K562 (cell line): ENCODE data around the gene PPCDC. TPM values are rescaled to one million over a fixed set of nuclear protein-coding genes. Genes with fewer than 3 reads are reported as not detected.
A peak's percentile ranks its signal among the peaks of the same experiment; 100 is the strongest.

Experiments
- ATAC-seq: fragments of 200-7000 bp; cut with Tn5 transposase; 3 replicates; pipeline ENCODE4 v1.9.1; 2020; ENCODE audit warnings: moderate library complexity
- BruUV-seq: library from RNA; stranded (reverse); fragments of 400-500 nt; replicated peaks from 2 replicates; lab custom pipeline; 2021; lab: Mats Ljungman, UMichigan
- CTCF ChIA-PET: fragments of 300-600 bp; formaldehyde crosslinking; extraction: SDS; loops from one replicate; lab custom pipeline; 2021; ENCODE audit warnings: low intra/inter-chr PET ratio; lab: Yijun Ruan, JAX
- POLR2A ChIA-PET: fragments of 300-600, 350-650 bp; sonication (Branson Sonifier 250); formaldehyde crosslinking; extraction: SDS; loops from one replicate; lab custom pipeline; 2021; ENCODE audit warnings: antibody characterized with exemption, inconsistent platforms; lab: Yijun Ruan, JAX
- DNase-seq, 4 experiments: peaks; one replicate each; pipeline versions ENCODE4 v3.0.0 to v3.0.0-alpha.2; 2011 to 2018; ENCODE audit warnings: low spot score in 3 of 4, mixed read lengths in 3 of 4; ENCODE audit errors: extremely low read depth in 1 of 4
- FAIRE-seq: peaks from 2 replicates; lab custom pipeline; 2011; peaks lifted over from hg19 to GRCh38; lab: Jason Lieb, UNC
- H2AFZ ChIP-seq: 2 replicates; pipeline ENCODE4 v1.6.0; 2011; ENCODE audit warnings: low read depth, low read length, control low read depth, inconsistent platforms
- H3K27ac ChIP-seq: fragments of 200-600 bp; 3 replicates; pipeline ENCODE4 v1.8.0; 2011; ENCODE audit warnings: low read depth, mild to moderate bottlenecking, control low read depth, inconsistent platforms, low read length, moderate library complexity, mixed read lengths; ENCODE audit errors: extremely low read depth
- H3K27me3 ChIP-seq, 2 experiments: fragments of 300-600 bp in 1 of 2; 2 replicates in 1 of 2; 3 replicates in 1 of 2; pipeline versions ENCODE4 v1.6.0 to v1.8.0; 2011; ENCODE audit warnings: inconsistent platforms in 2 of 2, low read length in 2 of 2, mild to moderate bottlenecking in 1 of 2, mixed read lengths in 1 of 2, moderate library complexity in 1 of 2; ENCODE audit not compliant: control insufficient read depth in 2 of 2, insufficient read depth in 2 of 2
- H3K36me3 ChIP-seq: fragments of 300-600 bp; 3 replicates; pipeline ENCODE4 v1.8.0; 2011; ENCODE audit warnings: mild to moderate bottlenecking, low read length, inconsistent platforms; ENCODE audit not compliant: control insufficient read depth, insufficient read depth
- H3K4me1 ChIP-seq, 2 experiments: fragments of 200-600 bp in 1 of 2; replicated peaks in 1 of 2; 2 replicates in 1 of 2; 3 replicates in 1 of 2; pipeline versions ENCODE4 v1.5.1 to v1.8.0; 2011; ENCODE audit warnings: inconsistent platforms in 2 of 2, low read length in 2 of 2, mild to moderate bottlenecking in 1 of 2, mixed read lengths in 1 of 2, moderate library complexity in 1 of 2; ENCODE audit not compliant: control insufficient read depth in 2 of 2, insufficient read depth in 2 of 2
- H3K4me2 ChIP-seq: 2 replicates; pipeline ENCODE4 v1.6.1; 2011; ENCODE audit warnings: low read length, control low read depth, inconsistent platforms, mixed read lengths; ENCODE audit not compliant: insufficient read depth
- H3K4me3 ChIP-seq: fragments of 200-600 bp; sonication (generic), shearing (Covaris generic); 2 replicates; pipeline ENCODE4 v1.5.1; 2016; ENCODE audit warnings: control low read depth, inconsistent platforms
- H3K79me2 ChIP-seq: fragments of 200-600 bp; 3 replicates; pipeline ENCODE4 v1.8.0; 2011; ENCODE audit warnings: low read length, inconsistent platforms; ENCODE audit not compliant: control insufficient read depth, insufficient read depth
- H3K9ac ChIP-seq, 2 experiments: 2 replicates each; pipeline versions ENCODE4 v1.6.0 to v1.6.1; 2011; ENCODE audit warnings: low read depth in 2 of 2, low read length in 2 of 2, control low read depth in 1 of 2, inconsistent platforms in 1 of 2, mild to moderate bottlenecking in 1 of 2, mixed read lengths in 1 of 2; ENCODE audit not compliant: insufficient read depth in 1 of 2
- H3K9me1 ChIP-seq: one replicate; pipeline ENCODE4 v1.6.0; 2011; ENCODE audit warnings: inconsistent platforms, mild to moderate bottlenecking, low read length, moderate library complexity; ENCODE audit not compliant: control insufficient read depth, insufficient read depth
- H3K9me3 ChIP-seq: replicated peaks from 2 replicates; pipeline ENCODE4 v1.5.1; 2011; ENCODE audit warnings: low read depth, low read length, inconsistent platforms; ENCODE audit not compliant: control insufficient read depth, insufficient read depth
- H4K20me1 ChIP-seq: replicated peaks from 2 replicates; pipeline ENCODE4 v1.6.1; 2011; ENCODE audit warnings: low read length, inconsistent platforms, mixed read lengths; ENCODE audit not compliant: control insufficient read depth, insufficient read depth
- ELK3 ChIP-seq: fragments of 450-650 bp; formaldehyde crosslinking; IDR thresholded peaks from 2 replicates; pipeline ENCODE4 v1.4.0; 2020; ENCODE audit warnings: mild to moderate bottlenecking
- ESRRA ChIP-seq: fragments of 450-650 bp; IDR thresholded peaks from 2 replicates; pipeline ENCODE4 v1.6.1; 2014; ENCODE audit warnings: low read depth, mild to moderate bottlenecking, moderate library complexity, borderline replicate concordance
- FIP1L1 ChIP-seq: fragments of 200-400 bp; formaldehyde crosslinking; IDR thresholded peaks from 2 replicates; pipeline ENCODE4 v1.6.1; 2018; ENCODE audit warnings: mild to moderate bottlenecking, low read depth, low read length; ENCODE audit not compliant: poor library complexity, severe bottlenecking
- GTF2E2 ChIP-seq: fragments of 200-800 bp; sonication (Bioruptor generic); IDR thresholded peaks from 2 replicates; pipeline ENCODE4 v1.6.1; 2016; ENCODE audit warnings: missing genetic modification characterization, missing compliant biosample characterization
- GTF2F1 ChIP-seq: IDR thresholded peaks from 2 replicates; pipeline ENCODE4 v1.6.1; 2011; ENCODE audit warnings: low read depth, low read length, improper control_type of control experiment
- KLF10 ChIP-seq: fragments of 250-450 bp; sonication (Bioruptor Pico); IDR thresholded peaks from 2 replicates; pipeline ENCODE4 v1.6.1; 2021; ENCODE audit warnings: matching md5 sums
- MIER1 ChIP-seq: fragments of 450-650 bp; IDR thresholded peaks from 2 replicates; pipeline ENCODE4 v1.6.1; 2016; ENCODE audit warnings: antibody characterized with exemption, mild to moderate bottlenecking, low read depth
- NCOA4 ChIP-seq: fragments of 450-650 bp; IDR thresholded peaks from 2 replicates; pipeline ENCODE4 v1.6.1; 2018; ENCODE audit warnings: mild to moderate bottlenecking; ENCODE audit not compliant: partially characterized antibody
- NR2C1 ChIP-seq, 2 experiments: fragments of 450-650 bp; IDR thresholded peaks; 2 replicates each; pipeline ENCODE4 v1.6.1; 2017; ENCODE audit warnings: mild to moderate bottlenecking in 2 of 2, antibody characterized with exemption in 1 of 2, inconsistent platforms in 1 of 2, missing compliant biosample characterization in 1 of 2, missing genetic modification characterization in 1 of 2
- NR3C1 ChIP-seq: sonication (generic); formaldehyde crosslinking; IDR thresholded peaks from 2 replicates; pipeline ENCODE4 v1.8.1; 2022; ENCODE audit warnings: missing genetic modification reagents
- SAFB2 ChIP-seq: fragments of 200-400 bp; formaldehyde crosslinking; IDR thresholded peaks from 2 replicates; pipeline ENCODE4 v1.6.1; 2018; ENCODE audit warnings: borderline replicate concordance, low read length, low read depth, moderate library complexity; ENCODE audit not compliant: severe bottlenecking
- ZC3H8 ChIP-seq: fragments of 450-650 bp; IDR thresholded peaks from 2 replicates; pipeline ENCODE4 v1.6.1; 2017
- ZNF134 ChIP-seq: fragments of 250-450 bp; sonication (Bioruptor Pico); conservative IDR thresholded peaks from 2 replicates; pipeline ENCODE4 v1.4.0; 2020
- ZNF431 ChIP-seq: sonication (generic); formaldehyde crosslinking; IDR thresholded peaks from 2 replicates; pipeline ENCODE4 v1.8.0; 2022; ENCODE audit warnings: mild to moderate bottlenecking, missing genetic modification reagents
- ZNF57 ChIP-seq: fragments of 450-650 bp; formaldehyde crosslinking; IDR thresholded peaks from 2 replicates; pipeline ENCODE4 v1.4.0; 2020; ENCODE audit warnings: mild to moderate bottlenecking, moderate library complexity
- WGBS: fragments of 100-300 bp; shearing (Covaris generic); methylation state at CpG from one replicate; pipeline ENCODE4 v1.1.6; 2016; ENCODE audit warnings: low coverage, mixed read lengths; ENCODE audit not compliant: insufficient coverage; ENCODE audit errors: missing lambda C conversion rate; 5-methylcytosine and 5-hydroxymethylcytosine counted together
- in situ Hi-C: fragments of 300-500 bp; cut with MboI; formaldehyde crosslinking; loops from 4 replicates; pipeline ENCODE4 v1.15.0; 2018; ENCODE audit warnings: inconsistent platforms, mixed read lengths
- intact Hi-C: fragments of 100-400 bp; cut with micrococcal nuclease; formaldehyde crosslinking; loops from 2 replicates; pipeline ENCODE4 v1.14.2; 2022
- polyA plus RNA-seq, 8 experiments: library from polyadenylated mRNA; depleted of rRNA in 4 of 8; stranded (reverse) in 5 of 8; unstranded in 3 of 8; fragments of >200 nt; fragmentation: Nextera tagmentation in 2 of 8; fragmentation: Illumina TruSeq in 1 of 8; extraction: Ambion mirVana in 2 of 8; extraction: Trizol in 1 of 8; gene quantifications; 2 replicates each; pipeline versions ENCODE4 v1.2.1 to v1.2.3, GENCODE V29; 2011 to 2014; ENCODE audit warnings: inconsistent platforms in 1 of 8, missing spikeins in 1 of 8
- total RNA-seq, 7 experiments: library from RNA; depleted of rRNA in 6 of 7; stranded (reverse); fragments of >200 nt in 6 of 7; fragmentation: Illumina TruSeq in 2 of 7; extraction: Trizol in 2 of 7; gene quantifications; 2 replicates each; pipeline versions ENCODE4 v1.2.1 to v1.2.3, GENCODE V29; 2011 to 2021; ENCODE audit warnings: low replicate concordance in 1 of 7
- TF ChIP-seq, protein P1 (sequence below): sonication (generic); formaldehyde crosslinking; IDR thresholded peaks from 2 replicates; pipeline ENCODE4 v1.8.1; 2022; ENCODE audit warnings: missing genetic modification reagents
- TF ChIP-seq, protein P2 (sequence below), 2 experiments: fragments of 150-350 bp in 1 of 2; IDR thresholded peaks; 2 replicates each; pipeline ENCODE4 v1.6.1; 2012 to 2016; ENCODE audit warnings: low read depth in 2 of 2, low read length in 2 of 2, mild to moderate bottlenecking in 1 of 2, moderate library complexity in 1 of 2

PPCDC gene
- total and polyA plus RNA-seq, 9 of the 15 experiments (the other 6 are each of a cell fraction or from before 2014, with no cell fraction given), result 10.9 to 53.6 (median 16.7) TPM

GRCh38 chr15:75036212-75036616 is 12.8 kb downstream of the PPCDC start (continued):
- TF ChIP-seq NR2C1 (IDR thresholded peaks at IDR 0.05) (peak; percentile 63; the same call in 1 of the 2 replicates), NR2C1 (tag; IDR thresholded peaks at IDR 0.05) (peak; percentile 78), ESRRA (peak; percentile 96)
- TF ChIP-seq, all 486 proteins: peak for 9

DNA sequence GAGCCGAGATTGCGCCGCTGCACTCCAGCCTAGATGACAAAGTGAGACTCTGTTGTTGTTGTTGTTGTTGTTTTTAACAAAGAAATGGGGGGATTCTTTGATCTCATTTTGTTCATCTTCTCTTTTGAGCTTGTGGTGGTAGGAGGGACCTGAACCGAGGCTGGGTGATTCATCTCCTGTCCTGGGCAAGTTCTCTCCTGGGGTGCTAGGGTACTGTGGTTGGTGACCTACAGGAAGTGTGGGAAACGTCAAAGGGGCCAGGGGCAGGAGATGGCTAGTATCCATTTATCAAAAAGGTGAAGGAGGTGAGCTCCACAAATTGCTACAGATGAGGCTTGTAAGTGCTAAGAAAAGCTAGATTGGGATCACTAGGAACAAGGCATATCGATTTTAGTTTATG is 14.3 kb downstream of the PPCDC start:
- Histone ChIP-seq H3K27ac (no peak overlapping the region), H3K9ac (no peak overlapping the region), H3K36me3 (no peaks in the 10 kb centered on the region), H3K4me1 (peaks cover 24 to 28% of the 10 kb centered on the region in 2 experiments), H2AFZ (no peak overlapping the region), H3K4me2 (no peak overlapping the region), H3K4me3 (no peak overlapping the region), H3K9me1 (no peaks in the 10 kb centered on the region), H4K20me1 (no peaks in the 10 kb centered on the region), H3K27me3 (no peaks in the 10 kb centered on the region), H3K9me3 (no peaks in the 10 kb centered on the region), H3K79me2 (no peaks in the 10 kb centered on the region)
- CTCF ChIA-PET, result no interaction called here
- intact Hi-C loops, result no loop called here
- DNase-seq, result no peak
- no peak for ATAC-seq
- BruUV-seq, result no TSS peak
- no peak for TF ChIP-seq ZC3H8
- TF ChIP-seq FIP1L1, result no peak
- no peak for TF ChIP-seq SAFB2
- TF ChIP-seq ELK3 (CRISPR knock-in tag), result no peak
- TF ChIP-seq, protein P1, sequence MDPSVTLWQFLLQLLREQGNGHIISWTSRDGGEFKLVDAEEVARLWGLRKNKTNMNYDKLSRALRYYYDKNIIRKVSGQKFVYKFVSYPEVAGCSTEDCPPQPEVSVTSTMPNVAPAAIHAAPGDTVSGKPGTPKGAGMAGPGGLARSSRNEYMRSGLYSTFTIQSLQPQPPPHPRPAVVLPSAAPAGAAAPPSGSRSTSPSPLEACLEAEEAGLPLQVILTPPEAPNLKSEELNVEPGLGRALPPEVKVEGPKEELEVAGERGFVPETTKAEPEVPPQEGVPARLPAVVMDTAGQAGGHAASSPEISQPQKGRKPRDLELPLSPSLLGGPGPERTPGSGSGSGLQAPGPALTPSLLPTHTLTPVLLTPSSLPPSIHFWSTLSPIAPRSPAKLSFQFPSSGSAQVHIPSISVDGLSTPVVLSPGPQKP (CRISPR knock-in tag), result no peak
- no peak for TF ChIP-seq ZNF134
- TF ChIP-seq, protein P2, sequence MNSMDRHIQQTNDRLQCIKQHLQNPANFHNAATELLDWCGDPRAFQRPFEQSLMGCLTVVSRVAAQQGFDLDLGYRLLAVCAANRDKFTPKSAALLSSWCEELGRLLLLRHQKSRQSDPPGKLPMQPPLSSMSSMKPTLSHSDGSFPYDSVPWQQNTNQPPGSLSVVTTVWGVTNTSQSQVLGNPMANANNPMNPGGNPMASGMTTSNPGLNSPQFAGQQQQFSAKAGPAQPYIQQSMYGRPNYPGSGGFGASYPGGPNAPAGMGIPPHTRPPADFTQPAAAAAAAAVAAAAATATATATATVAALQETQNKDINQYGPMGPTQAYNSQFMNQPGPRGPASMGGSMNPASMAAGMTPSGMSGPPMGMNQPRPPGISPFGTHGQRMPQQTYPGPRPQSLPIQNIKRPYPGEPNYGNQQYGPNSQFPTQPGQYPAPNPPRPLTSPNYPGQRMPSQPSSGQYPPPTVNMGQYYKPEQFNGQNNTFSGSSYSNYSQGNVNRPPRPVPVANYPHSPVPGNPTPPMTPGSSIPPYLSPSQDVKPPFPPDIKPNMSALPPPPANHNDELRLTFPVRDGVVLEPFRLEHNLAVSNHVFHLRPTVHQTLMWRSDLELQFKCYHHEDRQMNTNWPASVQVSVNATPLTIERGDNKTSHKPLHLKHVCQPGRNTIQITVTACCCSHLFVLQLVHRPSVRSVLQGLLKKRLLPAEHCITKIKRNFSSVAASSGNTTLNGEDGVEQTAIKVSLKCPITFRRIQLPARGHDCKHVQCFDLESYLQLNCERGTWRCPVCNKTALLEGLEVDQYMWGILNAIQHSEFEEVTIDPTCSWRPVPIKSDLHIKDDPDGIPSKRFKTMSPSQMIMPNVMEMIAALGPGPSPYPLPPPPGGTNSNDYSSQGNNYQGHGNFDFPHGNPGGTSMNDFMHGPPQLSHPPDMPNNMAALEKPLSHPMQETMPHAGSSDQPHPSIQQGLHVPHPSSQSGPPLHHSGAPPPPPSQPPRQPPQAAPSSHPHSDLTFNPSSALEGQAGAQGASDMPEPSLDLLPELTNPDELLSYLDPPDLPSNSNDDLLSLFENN (IDR thresholded peaks at IDR 0.05; ENCODE audit: low read depth in 2 of 2, low read length in 2 of 2), result no peak
- no peak for TF ChIP-seq GTF2E2 (tag)
- TF ChIP-seq KLF10 (CRISPR knock-in tag), result no peak
- no peak for TF ChIP-seq NR3C1 (CRISPR knock-in tag)
- no peak for TF ChIP-seq NCOA4
- TF ChIP-seq ZNF431 (CRISPR knock-in tag), result no peak
- TF ChIP-seq MIER1, result no peak
- TF ChIP-seq ZNF57 (CRISPR knock-in tag), result no peak
- no peak for TF ChIP-seq GTF2F1
- in situ Hi-C loops, result no loop called here
- FAIRE-seq, result no peak
- POLR2A ChIA-PET, result interaction anchor here (0.6 to 2.7 kb wide), 10 partner anchors 12 to 635 kb away, joined by 3 to 10 read pairs (median 6); partner anchors contain the start of gene PPCDC
- 57% methylated on average over 6 of the region's 6 CpGs for WGBS
